K562 (cell line): ENCODE measurements around the gene RPTOR. TPM values are rescaled to one million over a fixed set of nuclear protein-coding genes. Genes with fewer than 3 reads are reported as not detected.
A peak's percentile ranks its signal among the peaks of the same experiment; 100 is the strongest.

Experiments used
- GABPA ChIP-seq: fragments of 200-800 bp; sonication (Bioruptor generic); conservative IDR thresholded peaks from 2 replicates; pipeline ENCODE4 v1.6.1; 2016; ENCODE audit warnings: low read depth, missing genetic modification characterization, missing compliant biosample characterization
- HDAC1 ChIP-seq, 2 experiments: fragments of 450-650 bp; IDR thresholded peaks; 2 replicates each; pipeline ENCODE4 v1.6.1; 2016 to 2017; ENCODE audit warnings: inconsistent platforms in 1 of 2, mild to moderate bottlenecking in 1 of 2, moderate library complexity in 1 of 2
- KDM1A ChIP-seq, 2 experiments: fragments of 450-650 bp; IDR thresholded peaks; 2 replicates each; pipeline ENCODE4 v1.6.1; 2016; ENCODE audit warnings: mild to moderate bottlenecking in 2 of 2
- MGA ChIP-seq: fragments of 450-650 bp; IDR thresholded peaks from 2 replicates; pipeline ENCODE4 v1.6.1; 2016; ENCODE audit warnings: mild to moderate bottlenecking, moderate library complexity
- NRF1 ChIP-seq, 2 experiments: fragments of 450-650 bp; IDR thresholded peaks in 1 of 2; conservative IDR thresholded peaks in 1 of 2; 2 replicates each; pipeline ENCODE4 v1.6.1; 2014; ENCODE audit warnings: mild to moderate bottlenecking in 2 of 2
- RAD21 ChIP-seq, 2 experiments: fragments of 250-450 bp in 1 of 2; fragments of 450-650 bp in 1 of 2; sonication (Bioruptor Pico) in 1 of 2; formaldehyde crosslinking in 1 of 2; IDR thresholded peaks in 1 of 2; conservative IDR thresholded peaks in 1 of 2; 2 replicates each; pipeline versions ENCODE4 v1.4.0 to v1.8.0; 2020 to 2022; ENCODE audit warnings: mild to moderate bottlenecking in 2 of 2, moderate library complexity in 1 of 2
- TFE3 ChIP-seq: fragments of 450-650 bp; formaldehyde crosslinking; IDR thresholded peaks from 2 replicates; pipeline ENCODE4 v1.4.0; 2020; ENCODE audit warnings: mild to moderate bottlenecking, mixed read lengths
- ZBTB49 ChIP-seq: sonication (generic); formaldehyde crosslinking; IDR thresholded peaks from 2 replicates; pipeline ENCODE4 v1.8.0; 2022; ENCODE audit warnings: missing genetic modification reagents, mild to moderate bottlenecking, borderline replicate concordance
- ZNF212 ChIP-seq: fragments of 450-650 bp; formaldehyde crosslinking; IDR thresholded peaks from 2 replicates; pipeline ENCODE4 v1.4.0; 2020; ENCODE audit warnings: mild to moderate bottlenecking
- ZNF311 ChIP-seq: fragments of 250-450 bp; sonication (Bioruptor Pico); IDR thresholded peaks from 2 replicates; pipeline ENCODE4 v1.4.0; 2020; ENCODE audit warnings: mild to moderate bottlenecking, moderate library complexity
- ZNF584 ChIP-seq: fragments of 200-800 bp; sonication (Bioruptor generic); IDR thresholded peaks from 2 replicates; pipeline ENCODE4 v1.6.1; 2016; ENCODE audit warnings: low read depth, mild to moderate bottlenecking, missing genetic modification characterization, missing compliant biosample characterization
- polyA plus RNA-seq, 8 experiments: library from polyadenylated mRNA; depleted of rRNA in 4 of 8; stranded (reverse) in 5 of 8; unstranded in 3 of 8; fragments of >200 nt; fragmentation: Nextera tagmentation in 2 of 8; fragmentation: Illumina TruSeq in 1 of 8; extraction: Ambion mirVana in 2 of 8; extraction: Trizol in 1 of 8; gene quantifications; 2 replicates each; pipeline versions ENCODE4 v1.2.1 to v1.2.3, GENCODE V29; 2011 to 2014; ENCODE audit warnings: inconsistent platforms in 1 of 8, missing spikeins in 1 of 8
- total RNA-seq, 7 experiments: library from RNA; depleted of rRNA in 6 of 7; stranded (reverse); fragments of >200 nt in 6 of 7; fragmentation: Illumina TruSeq in 2 of 7; extraction: Trizol in 2 of 7; gene quantifications; 2 replicates each; pipeline versions ENCODE4 v1.2.1 to v1.2.3, GENCODE V29; 2011 to 2021; ENCODE audit warnings: low replicate concordance in 1 of 7

RPTOR gene
- total and polyA plus RNA-seq, 9 of the 15 experiments (the other 6 are each of a cell fraction or from before 2014, with no cell fraction given) = 0.24 to 54.1 (median 10.2) TPM

- TF ChIP-seq MGA (peak; percentile 92), ZNF311 (CRISPR knock-in tag) (no peak), ZNF212 (CRISPR knock-in tag) (no peak), TFE3 (no peak), NRF1 (conservative IDR thresholded peaks at IDR 0.05 in 1 of 2, IDR thresholded peaks at IDR 0.05 in 1 of 2) (peak; percentile 81 to 82), HDAC1 (IDR thresholded peaks at IDR 0.05) (peak in 1 of 2 experiments; percentile 96; a peak in 2 of 4 replicates), GABPA (tag) (peak; percentile 39; the same call in 1 of the 2 replicates), ZBTB49 (no peak), KDM1A (IDR thresholded peaks at IDR 0.05) (peak; percentile 98), RAD21 (CRISPR knock-in tag; conservative IDR thresholded peaks at IDR 0.05 in 1 of 2, IDR thresholded peaks at IDR 0.05 in 1 of 2) (peak in 1 of 2 experiments; percentile 33; a peak in 2 of 4 replicates), ZNF584 (CRISPR knock-in tag) (0 out of 2 replicates have a peak, but pooled peaks have one; percentile 23)
Observed at GRCh38 chr17:80689129-80689619, 144.5 kb downstream of the RPTOR start (continued).
